Right lobe of liver (tissue), 4 donors: ENCODE results near the gene WT1.

Experiments
- CTCF ChIP-seq, 4 donors: fragments of 200-600 bp in 3 of 4; fragments of 450-650 bp in 1 of 4; IDR thresholded peaks; one replicate each; pipeline versions ENCODE4 v1.5.1 to v1.8.0; 2016 to 2022; ENCODE audit warnings: antibody characterized with exemption in 4 of 4, mild to moderate bottlenecking in 2 of 4
- POLR2A ChIP-seq: fragments of 450-650 bp; IDR thresholded peaks from one replicate; pipeline ENCODE4 v1.6.1; 2017; ENCODE audit warnings: antibody characterized with exemption, mild to moderate bottlenecking
- donor health status: DM: no; HTN: no; CAD: no.
- donor health status: DM: no; HTN: no; CAD: no.
- donor health status: DM: no; HTN: yes; CAD: no.

DNA sequence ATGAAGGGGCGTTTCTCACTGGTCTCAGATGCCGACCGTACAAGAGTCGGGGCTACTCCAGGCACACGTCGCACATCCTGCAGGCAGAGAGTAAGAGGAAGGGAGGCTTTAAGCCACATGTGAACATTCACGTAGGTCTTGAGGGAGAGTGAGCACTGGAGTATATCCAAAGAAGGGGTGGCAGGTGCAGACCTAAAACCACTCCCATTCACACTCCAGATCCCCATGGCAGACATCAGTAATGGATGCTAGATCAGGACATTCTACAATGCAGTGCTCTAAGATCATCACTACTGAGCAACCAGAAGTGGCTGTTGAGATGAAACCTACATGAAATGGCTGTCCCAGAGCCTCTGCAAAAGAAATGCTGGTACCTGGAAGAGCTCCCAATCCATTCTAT lies 39.0 kb downstream of the WT1 start:
- TF ChIP-seq CTCF (IDR thresholded peaks at IDR 0.05) = no peak
- TF ChIP-seq POLR2A = no peak
